HEK293 (cell line): ENCODE data around the gene CACNA1D.

Experiments
- GLI4 ChIP-seq: fragments of 450-650 bp; formaldehyde crosslinking; IDR thresholded peaks from 2 replicates; pipeline ENCODE4 v1.5.1; 2016; ENCODE audit warnings: missing biosample characterization, missing genetic modification characterization
- HOXC10 ChIP-seq: sonication (generic); formaldehyde crosslinking; IDR thresholded peaks from 2 replicates; pipeline ENCODE4 v1.8.1; 2023; ENCODE audit warnings: mild to moderate bottlenecking, missing genetic modification reagents
- SETDB1 ChIP-seq: IDR thresholded peaks from one replicate; pipeline ENCODE4 v1.6.1; 2017; ENCODE audit warnings: mild to moderate bottlenecking, low read length, moderate library complexity, mixed read lengths; ENCODE audit not compliant: insufficient read length
- ZNF121 ChIP-seq: fragments of 450-650 bp; formaldehyde crosslinking; IDR thresholded peaks from 2 replicates; pipeline ENCODE4 v1.5.1; 2016; ENCODE audit warnings: missing biosample characterization, missing genetic modification characterization
- ZNF174 ChIP-seq: fragments of 450-650 bp; formaldehyde crosslinking; IDR thresholded peaks from 2 replicates; pipeline ENCODE4 v1.5.0; 2017; ENCODE audit warnings: missing biosample characterization, mild to moderate bottlenecking, missing genetic modification characterization
- ZNF549 ChIP-seq: fragments of 450-650 bp; IDR thresholded peaks from 2 replicates; pipeline ENCODE4 v1.5.1; 2018; ENCODE audit warnings: missing biosample characterization, missing genetic modification characterization, mild to moderate bottlenecking, inconsistent platforms, moderate library complexity
- ZNF670 ChIP-seq: fragments of 450-650 bp; formaldehyde crosslinking; IDR thresholded peaks from 2 replicates; pipeline ENCODE4 v1.5.1; 2016; ENCODE audit warnings: missing biosample characterization, missing genetic modification characterization, low read depth
- ZSCAN16 ChIP-seq: fragments of 450-650 bp; formaldehyde crosslinking; IDR thresholded peaks from 2 replicates; pipeline ENCODE4 v1.5.1; 2016; ENCODE audit warnings: missing biosample characterization, missing genetic modification characterization
- TF ChIP-seq, protein P1 (sequence below): fragments of 450-650 bp; formaldehyde crosslinking; IDR thresholded peaks from 2 replicates; pipeline ENCODE4 v1.5.1; 2016; ENCODE audit warnings: missing biosample characterization, missing genetic modification characterization
- TF ChIP-seq, protein P2 (sequence below): fragments of 450-650 bp; formaldehyde crosslinking; IDR thresholded peaks from 2 replicates; pipeline ENCODE4 v1.5.1; 2017; ENCODE audit warnings: missing biosample characterization, missing genetic modification characterization
- TF ChIP-seq, protein P3 (sequence below): fragments of 450-650 bp; formaldehyde crosslinking; IDR thresholded peaks from 2 replicates; pipeline ENCODE4 v1.5.1; 2016; ENCODE audit warnings: missing biosample characterization, missing genetic modification characterization
- TF ChIP-seq, protein P4 (sequence below): IDR thresholded peaks from 2 replicates; pipeline ENCODE4 v1.6.1; 2011; ENCODE audit warnings: mild to moderate bottlenecking, low read depth, low read length, borderline replicate concordance
- TF ChIP-seq, protein P5 (sequence below): fragments of 450-650 bp; IDR thresholded peaks from 2 replicates; pipeline ENCODE4 v1.5.1; 2018; ENCODE audit warnings: missing biosample characterization, missing genetic modification characterization

DNA sequence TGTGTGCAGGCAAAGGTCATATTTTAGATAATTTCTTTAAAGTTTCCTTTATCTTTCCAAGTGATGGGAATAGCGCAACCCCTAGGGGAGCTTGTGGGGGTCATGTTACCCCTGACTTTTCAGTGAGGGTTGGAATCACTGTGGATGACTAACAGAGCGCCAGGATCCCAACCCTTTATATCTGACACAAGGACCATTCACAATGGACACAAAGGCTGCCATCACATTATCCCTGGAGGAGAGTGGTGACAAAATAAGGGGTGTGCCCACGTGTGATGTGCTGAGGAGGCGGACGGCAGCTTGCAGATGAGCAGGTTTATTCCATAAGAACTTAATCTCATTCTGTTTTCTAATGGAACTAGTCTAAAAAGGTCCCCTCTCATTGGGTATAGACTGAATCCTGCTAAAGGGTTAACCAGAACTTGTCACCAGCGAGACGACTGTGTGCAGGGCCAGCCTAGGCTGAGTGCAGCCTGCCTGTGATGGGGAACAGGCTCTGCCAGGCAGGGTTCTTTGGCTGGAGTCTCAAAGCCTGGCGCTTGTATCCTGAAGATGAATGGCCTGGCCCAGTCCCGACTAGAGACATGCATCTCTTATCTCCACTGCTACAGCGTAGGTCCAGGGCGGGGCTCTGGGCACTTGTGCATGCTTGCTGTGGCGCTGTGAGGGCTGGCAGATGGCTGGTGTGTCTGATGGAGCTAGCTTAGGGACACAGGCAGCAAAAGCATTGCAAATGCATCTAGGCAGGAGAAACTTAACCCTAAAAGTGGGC, 301.6 kb downstream of the CACNA1D start:
- TF ChIP-seq, protein P1, sequence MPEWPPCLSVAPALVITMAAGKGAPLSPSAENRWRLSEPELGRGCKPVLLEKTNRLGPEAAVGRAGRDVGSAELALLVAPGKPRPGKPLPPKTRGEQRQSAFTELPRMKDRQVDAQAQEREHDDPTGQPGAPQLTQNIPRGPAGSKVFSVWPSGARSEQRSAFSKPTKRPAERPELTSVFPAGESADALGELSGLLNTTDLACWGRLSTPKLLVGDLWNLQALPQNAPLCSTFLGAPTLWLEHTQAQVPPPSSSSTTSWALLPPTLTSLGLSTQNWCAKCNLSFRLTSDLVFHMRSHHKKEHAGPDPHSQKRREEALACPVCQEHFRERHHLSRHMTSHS (tag by site-specific recombination) = no peak
- TF ChIP-seq, protein P2, sequence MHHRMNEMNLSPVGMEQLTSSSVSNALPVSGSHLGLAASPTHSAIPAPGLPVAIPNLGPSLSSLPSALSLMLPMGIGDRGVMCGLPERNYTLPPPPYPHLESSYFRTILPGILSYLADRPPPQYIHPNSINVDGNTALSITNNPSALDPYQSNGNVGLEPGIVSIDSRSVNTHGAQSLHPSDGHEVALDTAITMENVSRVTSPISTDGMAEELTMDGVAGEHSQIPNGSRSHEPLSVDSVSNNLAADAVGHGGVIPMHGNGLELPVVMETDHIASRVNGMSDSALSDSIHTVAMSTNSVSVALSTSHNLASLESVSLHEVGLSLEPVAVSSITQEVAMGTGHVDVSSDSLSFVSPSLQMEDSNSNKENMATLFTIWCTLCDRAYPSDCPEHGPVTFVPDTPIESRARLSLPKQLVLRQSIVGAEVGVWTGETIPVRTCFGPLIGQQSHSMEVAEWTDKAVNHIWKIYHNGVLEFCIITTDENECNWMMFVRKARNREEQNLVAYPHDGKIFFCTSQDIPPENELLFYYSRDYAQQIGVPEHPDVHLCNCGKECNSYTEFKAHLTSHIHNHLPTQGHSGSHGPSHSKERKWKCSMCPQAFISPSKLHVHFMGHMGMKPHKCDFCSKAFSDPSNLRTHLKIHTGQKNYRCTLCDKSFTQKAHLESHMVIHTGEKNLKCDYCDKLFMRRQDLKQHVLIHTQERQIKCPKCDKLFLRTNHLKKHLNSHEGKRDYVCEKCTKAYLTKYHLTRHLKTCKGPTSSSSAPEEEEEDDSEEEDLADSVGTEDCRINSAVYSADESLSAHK (tag by site-specific recombination) = no peak
- no peak for TF ChIP-seq ZNF670
- no peak for TF ChIP-seq GLI4
- TF ChIP-seq, protein P3, sequence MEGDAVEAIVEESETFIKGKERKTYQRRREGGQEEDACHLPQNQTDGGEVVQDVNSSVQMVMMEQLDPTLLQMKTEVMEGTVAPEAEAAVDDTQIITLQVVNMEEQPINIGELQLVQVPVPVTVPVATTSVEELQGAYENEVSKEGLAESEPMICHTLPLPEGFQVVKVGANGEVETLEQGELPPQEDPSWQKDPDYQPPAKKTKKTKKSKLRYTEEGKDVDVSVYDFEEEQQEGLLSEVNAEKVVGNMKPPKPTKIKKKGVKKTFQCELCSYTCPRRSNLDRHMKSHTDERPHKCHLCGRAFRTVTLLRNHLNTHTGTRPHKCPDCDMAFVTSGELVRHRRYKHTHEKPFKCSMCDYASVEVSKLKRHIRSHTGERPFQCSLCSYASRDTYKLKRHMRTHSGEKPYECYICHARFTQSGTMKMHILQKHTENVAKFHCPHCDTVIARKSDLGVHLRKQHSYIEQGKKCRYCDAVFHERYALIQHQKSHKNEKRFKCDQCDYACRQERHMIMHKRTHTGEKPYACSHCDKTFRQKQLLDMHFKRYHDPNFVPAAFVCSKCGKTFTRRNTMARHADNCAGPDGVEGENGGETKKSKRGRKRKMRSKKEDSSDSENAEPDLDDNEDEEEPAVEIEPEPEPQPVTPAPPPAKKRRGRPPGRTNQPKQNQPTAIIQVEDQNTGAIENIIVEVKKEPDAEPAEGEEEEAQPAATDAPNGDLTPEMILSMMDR (tag by site-specific recombination) = no peak
- no peak for TF ChIP-seq HOXC10 (CRISPR knock-in tag)
- no peak for TF ChIP-seq ZNF121
- no peak for TF ChIP-seq ZNF174 (tag by site-specific recombination)
- no peak for TF ChIP-seq ZSCAN16 (tag by site-specific recombination)
- TF ChIP-seq SETDB1 = no peak
- TF ChIP-seq, protein P4, sequence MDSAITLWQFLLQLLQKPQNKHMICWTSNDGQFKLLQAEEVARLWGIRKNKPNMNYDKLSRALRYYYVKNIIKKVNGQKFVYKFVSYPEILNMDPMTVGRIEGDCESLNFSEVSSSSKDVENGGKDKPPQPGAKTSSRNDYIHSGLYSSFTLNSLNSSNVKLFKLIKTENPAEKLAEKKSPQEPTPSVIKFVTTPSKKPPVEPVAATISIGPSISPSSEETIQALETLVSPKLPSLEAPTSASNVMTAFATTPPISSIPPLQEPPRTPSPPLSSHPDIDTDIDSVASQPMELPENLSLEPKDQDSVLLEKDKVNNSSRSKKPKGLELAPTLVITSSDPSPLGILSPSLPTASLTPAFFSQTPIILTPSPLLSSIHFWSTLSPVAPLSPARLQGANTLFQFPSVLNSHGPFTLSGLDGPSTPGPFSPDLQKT = no peak
- TF ChIP-seq, protein P5, sequence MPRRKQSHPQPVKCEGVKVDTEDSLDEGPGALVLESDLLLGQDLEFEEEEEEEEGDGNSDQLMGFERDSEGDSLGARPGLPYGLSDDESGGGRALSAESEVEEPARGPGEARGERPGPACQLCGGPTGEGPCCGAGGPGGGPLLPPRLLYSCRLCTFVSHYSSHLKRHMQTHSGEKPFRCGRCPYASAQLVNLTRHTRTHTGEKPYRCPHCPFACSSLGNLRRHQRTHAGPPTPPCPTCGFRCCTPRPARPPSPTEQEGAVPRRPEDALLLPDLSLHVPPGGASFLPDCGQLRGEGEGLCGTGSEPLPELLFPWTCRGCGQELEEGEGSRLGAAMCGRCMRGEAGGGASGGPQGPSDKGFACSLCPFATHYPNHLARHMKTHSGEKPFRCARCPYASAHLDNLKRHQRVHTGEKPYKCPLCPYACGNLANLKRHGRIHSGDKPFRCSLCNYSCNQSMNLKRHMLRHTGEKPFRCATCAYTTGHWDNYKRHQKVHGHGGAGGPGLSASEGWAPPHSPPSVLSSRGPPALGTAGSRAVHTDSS (tag by site-specific recombination) = no peak
- no peak for TF ChIP-seq ZNF549
